ENCODE data around the gene MRGPRG. TPM values are rescaled to one million over a fixed set of nuclear protein-coding genes. Genes with fewer than 3 reads are reported as not detected.

The MRGPRG gene
- total RNA-seq, 1 experiment from 2014 or later = not detected

DNA sequence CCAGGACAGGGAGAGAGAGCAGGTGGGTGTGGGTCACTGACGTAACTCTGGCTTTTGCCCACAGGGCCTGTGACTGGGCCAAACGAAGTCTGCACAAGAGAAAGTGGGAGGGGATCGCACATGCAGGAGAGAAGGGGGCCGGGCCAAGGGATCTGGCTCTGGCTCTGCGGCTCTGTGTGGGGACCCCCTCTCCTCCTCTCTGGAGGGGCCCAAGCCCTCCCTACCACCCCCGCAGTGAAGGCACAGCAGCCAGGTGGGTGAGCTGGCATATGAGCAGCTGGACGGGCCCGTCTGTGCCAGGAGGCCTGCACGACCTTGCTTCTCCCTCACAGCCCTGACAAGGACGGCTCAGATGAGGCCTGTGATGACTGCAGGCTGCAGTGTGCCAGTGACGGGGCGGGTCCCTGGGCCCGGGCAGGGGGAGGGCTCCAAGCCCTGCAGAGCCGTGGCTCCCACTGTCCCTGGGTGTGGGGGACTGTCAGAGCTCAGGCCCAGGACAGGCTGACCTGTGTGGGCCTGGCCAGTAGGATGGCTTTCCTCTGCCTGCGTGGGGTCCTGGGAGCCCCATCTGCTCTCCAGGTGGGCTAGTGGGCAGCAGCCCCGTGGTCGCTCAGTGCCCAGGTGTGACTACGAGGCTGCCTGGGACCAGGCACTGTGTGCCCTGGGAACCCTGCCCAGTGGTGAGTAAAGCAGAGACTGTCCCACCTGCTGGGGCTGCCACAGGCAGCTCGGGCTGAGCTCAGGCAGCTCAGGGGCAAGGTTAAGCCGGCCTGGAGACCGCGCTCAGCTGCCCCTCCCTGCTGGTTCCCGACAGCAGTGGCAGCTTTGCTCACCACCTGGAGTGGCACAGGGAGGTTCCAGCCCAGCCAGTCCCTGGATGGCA, 22.2 kb downstream of the MRGPRG start:
- H3K36me3 ChIP-seq = no peaks in the 10 kb centered on the region
- H3K9me3 ChIP-seq (replicated peaks) = no peaks in the 10 kb centered on the region
- H3K27me3 ChIP-seq = peaks cover 31% of the 10 kb centered on the region
- H3K4me1 ChIP-seq = no peaks in the 10 kb centered on the region
- no peak overlapping the region for H3K27ac ChIP-seq
- no peak overlapping the region for H3K4me3 ChIP-seq
- DNase-seq = no peak

DNA sequence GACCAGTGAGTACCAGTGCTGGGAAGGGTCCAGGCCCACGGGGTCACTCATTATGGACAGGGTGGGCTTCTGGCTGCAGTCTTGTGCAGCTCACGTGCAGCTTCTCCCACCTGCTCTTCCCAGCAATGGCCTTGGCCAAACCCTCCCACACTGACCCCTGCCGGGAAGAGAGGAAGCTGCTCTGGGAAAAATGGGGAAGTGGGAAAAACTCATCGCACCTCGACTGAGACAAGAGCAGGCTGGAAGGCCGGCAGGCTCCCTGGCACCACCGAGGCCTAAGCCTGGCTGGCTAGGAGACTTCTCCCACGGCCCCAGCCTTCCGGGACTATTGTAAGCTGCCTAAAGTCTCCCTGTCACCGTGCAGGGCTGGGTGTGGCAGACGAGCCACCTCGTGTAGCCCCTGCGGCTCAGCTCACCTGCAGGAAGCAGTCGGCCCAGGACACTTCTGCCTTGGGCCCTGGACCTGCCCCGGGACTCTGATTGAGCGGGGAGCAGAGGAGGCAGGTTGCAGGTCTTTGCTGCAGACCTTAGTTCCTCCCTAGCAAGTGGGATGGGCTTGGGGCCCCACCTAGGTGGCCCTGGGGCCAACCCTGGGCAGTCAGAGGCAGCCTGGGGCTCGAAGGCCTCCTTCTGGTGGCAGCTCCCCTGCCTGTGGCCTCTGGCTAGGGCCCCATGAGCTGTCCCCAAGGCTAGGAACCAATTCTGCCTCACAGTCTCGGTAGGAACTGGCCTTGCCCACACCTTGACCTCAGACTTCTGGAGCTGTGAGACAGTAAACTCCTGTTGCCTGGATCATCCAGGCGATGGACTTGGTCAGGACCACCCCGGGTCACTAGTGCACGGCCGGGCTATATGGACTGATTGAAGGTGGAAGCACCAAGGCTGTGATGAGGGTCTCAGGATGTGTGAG, 23.1 kb downstream of the MRGPRG start:
- Histone ChIP-seq H3K27me3 (peaks cover 31% of the 10 kb centered on the region), H3K4me3 (no peak overlapping the region), H3K36me3 (no peaks in the 10 kb centered on the region), H3K9me3 (replicated peaks) (no peaks in the 10 kb centered on the region), H3K27ac (no peak overlapping the region), H3K4me1 (no peaks in the 10 kb centered on the region)
- peak in 1 of 2 experiments; percentile 34 for DNase-seq

DNA sequence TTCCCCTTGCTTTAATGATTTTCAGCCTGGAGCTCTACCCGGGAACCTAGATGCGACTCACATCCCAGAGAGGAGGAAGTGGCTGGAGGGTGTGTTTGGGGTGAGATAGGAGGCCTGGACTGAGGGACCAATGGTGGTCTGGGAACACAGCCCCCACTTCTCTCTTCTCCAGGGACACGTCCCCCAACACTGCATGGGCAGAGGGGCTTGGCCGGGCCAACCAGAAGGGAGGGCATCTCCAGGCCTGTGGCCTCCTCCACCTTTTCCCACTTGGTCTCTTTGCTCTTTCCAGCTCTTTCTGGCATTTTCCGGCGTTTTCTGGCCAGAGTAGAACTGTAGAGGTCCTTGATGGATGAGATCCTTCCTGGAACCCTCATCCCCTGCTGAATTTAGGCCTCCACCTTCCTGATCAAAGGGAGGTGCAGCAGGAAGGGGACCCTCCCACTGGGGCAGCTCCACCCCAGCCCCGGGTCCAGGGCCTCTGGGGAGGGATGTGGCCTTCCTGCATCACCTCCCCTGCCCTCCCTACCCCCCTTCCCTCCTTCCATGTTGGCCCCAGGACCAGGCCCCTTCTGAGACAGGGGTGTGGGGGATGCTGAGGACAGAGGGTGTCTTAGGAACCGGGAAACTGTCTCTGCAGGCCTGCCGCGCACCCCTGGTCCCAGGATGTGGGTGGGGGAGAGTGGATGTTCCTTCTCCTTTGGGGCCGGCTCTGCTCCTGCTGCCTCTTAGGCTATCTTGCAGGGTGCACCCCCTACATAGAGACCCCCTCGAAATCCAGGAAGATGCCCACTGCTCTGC, 24.4 kb downstream of the MRGPRG start:
- no peak overlapping the region for H3K4me3 ChIP-seq
- no peak for DNase-seq
- H3K9me3 ChIP-seq (replicated peaks) = no peaks in the 10 kb centered on the region
- no peak overlapping the region for H3K27ac ChIP-seq
- no peaks in the 10 kb centered on the region for H3K4me1 ChIP-seq
- no peaks in the 10 kb centered on the region for H3K36me3 ChIP-seq
- H3K27me3 ChIP-seq = peaks cover 25% of the 10 kb centered on the region

DNA sequence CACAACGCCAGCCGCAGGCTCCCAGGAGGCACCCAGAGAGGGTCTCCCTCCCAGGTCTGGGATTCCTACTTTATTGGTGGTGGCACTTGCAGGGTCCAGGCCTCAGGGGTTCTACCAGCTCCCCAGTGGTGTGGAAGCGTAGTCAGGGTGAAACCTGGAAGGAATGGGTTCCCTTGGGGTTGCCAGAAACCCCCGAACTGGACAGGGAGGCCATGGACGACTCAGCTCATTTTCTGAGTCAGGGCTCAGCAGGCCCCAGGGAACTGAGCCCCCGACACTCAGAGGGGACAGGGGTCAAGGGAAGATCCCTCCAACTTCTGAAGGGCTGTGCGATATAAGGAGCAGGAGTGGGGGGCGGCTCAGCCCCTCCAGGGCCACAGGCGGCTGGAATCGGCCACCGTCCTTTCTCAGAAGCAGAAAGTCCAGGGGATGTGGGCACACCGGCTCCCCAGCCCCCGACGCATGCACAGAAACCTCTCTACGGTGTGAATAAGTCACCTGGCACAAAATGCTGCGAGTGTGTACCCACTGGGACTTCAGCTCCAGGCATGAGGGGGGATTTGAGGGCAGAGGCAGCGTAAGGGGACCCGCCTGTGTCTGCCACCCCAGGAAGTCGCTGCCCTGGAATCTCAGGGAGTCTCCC, 25.1 kb downstream of the MRGPRG start:
- H3K9me3 ChIP-seq (replicated peaks) = no peaks in the 10 kb centered on the region
- no peak for DNase-seq
- no peaks in the 10 kb centered on the region for H3K4me1 ChIP-seq
- H3K36me3 ChIP-seq = no peaks in the 10 kb centered on the region
- H3K4me3 ChIP-seq = no peak overlapping the region
- H3K27me3 ChIP-seq = peaks cover 25% of the 10 kb centered on the region
- no peak overlapping the region for H3K27ac ChIP-seq

DNA sequence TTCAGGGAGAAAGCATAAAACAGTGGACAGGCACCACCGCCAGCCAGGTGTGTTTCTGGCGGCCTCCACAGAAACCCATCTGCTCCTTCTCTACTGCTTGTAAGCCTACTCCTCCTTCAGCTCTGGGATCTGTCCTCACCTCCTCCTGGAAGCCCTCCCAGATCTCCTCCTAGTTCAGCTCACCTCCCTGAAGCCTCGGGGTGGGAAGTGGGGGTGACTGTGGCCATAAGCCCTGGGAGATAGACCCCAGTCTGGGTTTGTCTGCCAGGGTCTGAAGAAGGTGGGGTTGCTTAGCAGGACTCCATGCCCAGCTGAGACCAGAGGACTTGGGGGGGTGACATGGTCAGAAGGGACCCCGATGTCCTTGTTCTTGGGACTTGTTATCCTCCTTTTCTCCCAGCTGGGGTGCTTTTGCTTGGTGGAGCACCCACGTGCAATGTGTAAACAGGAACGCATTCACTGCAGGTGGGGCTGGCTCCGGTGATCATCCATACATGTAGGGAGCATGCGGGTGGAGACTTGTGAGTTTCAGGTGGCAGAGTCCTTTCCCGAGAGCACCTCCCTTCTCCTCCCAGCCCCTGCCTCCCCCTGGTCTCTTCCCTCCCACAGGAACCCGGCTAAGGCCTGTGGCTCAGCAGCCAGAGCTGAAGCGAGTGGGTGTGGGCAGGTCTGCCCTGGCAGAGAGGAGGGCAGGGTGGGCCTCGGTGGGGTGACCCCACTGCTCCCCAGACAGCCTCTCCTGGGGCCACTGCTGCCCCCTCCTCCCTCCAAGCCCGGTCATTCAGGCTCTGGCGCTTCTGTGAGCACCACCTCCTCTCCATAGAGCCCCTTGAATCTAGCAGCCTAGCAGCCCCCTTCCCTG, 25.9 kb downstream of the MRGPRG start:
- Histone ChIP-seq H3K27me3 (peaks cover 25% of the 10 kb centered on the region), H3K4me1 (no peaks in the 10 kb centered on the region), H3K4me3 (no peak overlapping the region), H3K36me3 (no peaks in the 10 kb centered on the region), H3K9me3 (replicated peaks) (no peaks in the 10 kb centered on the region), H3K27ac (no peak overlapping the region)
- no peak for DNase-seq

DNA sequence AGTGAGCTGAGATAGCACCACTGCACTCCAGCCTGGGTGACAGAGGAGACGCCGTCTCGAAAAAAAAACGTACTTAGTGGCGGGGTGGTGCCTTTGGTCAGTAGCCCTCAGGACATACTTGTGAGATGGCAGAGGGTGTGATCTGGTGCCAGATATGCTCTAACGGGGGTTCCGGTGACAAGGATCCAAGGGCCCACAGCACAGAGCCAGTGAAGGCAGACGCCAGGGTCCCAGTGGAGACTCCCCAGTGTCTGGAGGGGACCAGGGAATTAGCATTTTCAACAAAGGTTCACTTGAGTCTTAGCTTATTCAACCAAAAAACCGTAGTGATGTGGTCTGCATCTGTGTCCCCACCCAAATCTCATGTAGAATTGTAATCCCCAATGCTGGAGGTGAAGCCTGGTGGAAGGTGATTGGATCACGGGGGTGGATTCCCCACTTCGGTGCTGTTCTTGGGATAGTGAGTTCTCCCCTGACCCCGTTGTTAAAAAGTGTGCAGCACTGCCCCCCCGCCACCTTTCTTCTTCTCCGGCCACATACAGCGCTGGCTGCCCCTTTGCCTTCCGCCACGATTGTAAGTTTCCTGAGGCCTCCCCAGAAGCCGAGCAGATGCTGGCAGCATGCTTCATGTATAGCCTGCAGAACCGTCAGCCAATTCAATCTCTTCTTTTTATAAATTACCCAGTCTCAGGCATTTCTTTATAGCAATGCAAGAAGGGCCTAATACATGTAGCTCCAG, 26.9 kb downstream of the MRGPRG start:
- H3K27me3 ChIP-seq = peaks cover 20% of the 10 kb centered on the region
- DNase-seq = no peak
- no peak overlapping the region for H3K4me3 ChIP-seq
- H3K4me1 ChIP-seq = no peaks in the 10 kb centered on the region
- H3K27ac ChIP-seq = no peak overlapping the region
- H3K9me3 ChIP-seq (replicated peaks) = no peaks in the 10 kb centered on the region
- H3K36me3 ChIP-seq = no peaks in the 10 kb centered on the region

DNA sequence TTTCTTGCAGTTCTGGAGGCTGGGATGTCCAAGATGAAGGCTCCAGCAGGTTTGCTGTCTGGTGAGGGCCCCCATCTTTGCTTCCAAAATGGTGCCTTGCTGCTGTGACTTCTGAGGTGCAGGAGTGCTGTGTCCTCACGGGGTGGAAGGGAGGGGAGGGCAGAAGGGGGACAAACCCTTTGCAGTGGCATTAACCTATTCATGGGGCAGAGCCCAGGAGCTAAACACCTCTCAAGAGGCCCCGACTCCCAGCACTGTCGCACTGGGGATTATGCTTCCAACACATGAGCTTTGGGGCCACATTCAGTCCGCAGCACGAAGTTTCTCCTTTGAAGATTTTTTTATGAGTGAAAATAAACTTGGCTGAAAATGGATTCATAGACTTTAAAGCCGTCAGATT, 28.0 kb downstream of the MRGPRG start:
- no peaks in the 10 kb centered on the region for H3K4me1 ChIP-seq
- no peaks in the 10 kb centered on the region for H3K36me3 ChIP-seq
- peaks cover 12% of the 10 kb centered on the region for H3K27me3 ChIP-seq
- no peak for DNase-seq
- H3K27ac ChIP-seq = no peak overlapping the region
- no peak overlapping the region for H3K4me3 ChIP-seq
- H3K9me3 ChIP-seq (replicated peaks) = no peaks in the 10 kb centered on the region

DNA sequence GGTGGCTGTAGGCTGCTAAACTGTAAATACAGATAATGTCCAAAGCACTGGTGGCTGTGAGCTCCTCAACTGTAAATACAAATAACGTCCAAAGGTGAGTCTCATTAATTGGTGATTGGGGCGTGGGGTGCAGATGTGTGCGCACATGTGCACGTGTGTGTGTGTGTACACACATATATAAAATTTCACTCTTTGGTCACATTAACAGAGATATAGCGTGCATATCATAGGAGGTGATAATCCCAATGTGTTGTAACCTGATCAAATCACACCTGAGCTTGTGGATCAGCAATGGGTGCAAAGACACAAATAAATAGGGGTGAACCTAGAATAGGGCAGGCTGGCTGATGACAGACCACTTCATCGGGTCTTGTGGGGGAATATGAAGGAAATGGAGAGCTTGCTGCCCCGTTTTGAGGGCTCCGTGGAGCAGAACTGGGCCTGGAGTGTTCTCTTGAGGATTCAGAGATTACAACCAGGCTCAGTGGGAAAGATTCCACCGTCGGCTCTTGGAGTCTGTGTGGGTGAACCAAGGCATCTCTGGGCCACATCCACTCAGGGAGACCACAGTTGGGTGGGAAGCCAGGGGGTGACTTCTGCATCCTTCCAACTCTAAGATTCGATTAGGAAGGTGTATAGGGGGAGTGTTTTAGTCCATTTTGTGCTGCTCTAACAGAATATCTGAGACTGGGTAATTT, 28.6 kb downstream of the MRGPRG start:
- Histone ChIP-seq H3K4me3 (no peak overlapping the region), H3K27me3 (peaks cover 12% of the 10 kb centered on the region), H3K27ac (no peak overlapping the region), H3K4me1 (no peaks in the 10 kb centered on the region), H3K9me3 (replicated peaks) (no peaks in the 10 kb centered on the region), H3K36me3 (no peaks in the 10 kb centered on the region)
- no peak for DNase-seq

DNA sequence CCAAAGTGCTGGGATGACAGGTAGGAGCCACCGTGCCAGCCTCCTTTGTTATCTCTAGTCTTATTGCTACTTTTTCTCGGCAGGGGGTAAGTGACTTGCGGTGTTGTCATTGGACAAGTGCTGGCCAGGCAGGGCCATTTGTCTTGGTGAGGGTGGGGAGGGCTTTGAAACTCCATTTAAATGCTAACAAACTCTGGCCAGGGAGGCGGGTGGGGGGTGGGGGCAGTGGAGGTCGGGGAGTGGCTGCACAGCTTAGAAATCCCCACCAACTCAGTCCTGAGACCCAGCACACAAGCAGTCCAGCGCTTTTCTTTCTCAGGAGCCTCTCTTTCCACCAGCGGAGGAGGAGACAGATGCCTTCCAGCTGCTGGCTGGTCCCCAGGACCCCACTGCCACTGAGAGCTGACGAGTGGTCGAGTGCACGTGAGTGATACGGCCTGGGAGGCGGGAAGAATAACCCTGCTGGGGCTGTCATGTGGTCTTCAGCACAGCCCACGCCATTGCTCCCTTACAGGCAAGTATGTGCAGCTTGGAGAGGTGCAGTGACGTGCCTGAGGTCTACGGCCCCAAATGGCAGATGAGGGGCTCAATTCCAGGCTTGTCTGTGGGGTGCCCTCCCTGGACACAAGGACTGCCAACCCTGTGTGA, 29.3 kb downstream of the MRGPRG start:
- Histone ChIP-seq H3K4me3 (no peak overlapping the region), H3K9me3 (replicated peaks) (no peaks in the 10 kb centered on the region), H3K4me1 (no peaks in the 10 kb centered on the region), H3K27me3 (peaks cover 12% of the 10 kb centered on the region), H3K36me3 (no peaks in the 10 kb centered on the region), H3K27ac (no peak overlapping the region)
- no peak for DNase-seq

DNA sequence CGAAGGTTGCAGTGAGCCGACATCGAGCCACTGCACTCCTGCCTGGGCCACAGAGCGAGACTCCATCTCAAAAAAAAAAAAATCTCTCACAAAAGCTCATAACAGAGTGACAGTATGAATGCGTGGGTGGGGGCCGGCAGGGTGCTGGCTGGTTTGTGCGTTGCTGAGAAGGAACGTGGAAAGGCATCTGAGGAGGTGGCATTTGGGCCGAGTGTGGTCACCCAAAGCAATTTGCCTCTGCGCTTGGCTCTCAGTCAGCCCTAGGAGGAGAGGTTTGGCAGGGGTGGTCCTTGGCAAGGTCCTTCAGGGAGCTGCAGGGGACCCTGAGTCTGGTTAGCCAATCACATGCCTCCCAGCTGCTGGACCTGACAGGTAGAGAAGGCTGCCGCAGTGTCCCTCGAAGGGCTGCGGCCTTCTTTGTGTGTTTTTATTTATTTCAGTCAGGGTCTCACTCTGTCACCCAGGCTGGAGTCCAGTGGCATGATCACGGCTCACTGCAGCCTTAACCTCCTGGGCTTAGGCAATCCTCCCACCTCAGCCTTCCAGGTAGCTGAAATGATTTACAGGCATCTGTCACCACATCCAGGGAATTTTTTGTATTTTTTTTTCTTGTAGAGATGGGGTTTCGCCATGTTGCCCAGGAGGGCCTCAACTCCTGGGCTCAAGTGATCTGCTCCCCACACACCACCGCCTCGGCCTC, 30.0 kb downstream of the MRGPRG start:
- Histone ChIP-seq H3K4me3 (no peak overlapping the region), H3K9me3 (replicated peaks) (no peaks in the 10 kb centered on the region), H3K36me3 (no peaks in the 10 kb centered on the region), H3K27me3 (peaks cover 7% of the 10 kb centered on the region), H3K27ac (no peak overlapping the region), H3K4me1 (no peaks in the 10 kb centered on the region)
- no peak for DNase-seq

DNA sequence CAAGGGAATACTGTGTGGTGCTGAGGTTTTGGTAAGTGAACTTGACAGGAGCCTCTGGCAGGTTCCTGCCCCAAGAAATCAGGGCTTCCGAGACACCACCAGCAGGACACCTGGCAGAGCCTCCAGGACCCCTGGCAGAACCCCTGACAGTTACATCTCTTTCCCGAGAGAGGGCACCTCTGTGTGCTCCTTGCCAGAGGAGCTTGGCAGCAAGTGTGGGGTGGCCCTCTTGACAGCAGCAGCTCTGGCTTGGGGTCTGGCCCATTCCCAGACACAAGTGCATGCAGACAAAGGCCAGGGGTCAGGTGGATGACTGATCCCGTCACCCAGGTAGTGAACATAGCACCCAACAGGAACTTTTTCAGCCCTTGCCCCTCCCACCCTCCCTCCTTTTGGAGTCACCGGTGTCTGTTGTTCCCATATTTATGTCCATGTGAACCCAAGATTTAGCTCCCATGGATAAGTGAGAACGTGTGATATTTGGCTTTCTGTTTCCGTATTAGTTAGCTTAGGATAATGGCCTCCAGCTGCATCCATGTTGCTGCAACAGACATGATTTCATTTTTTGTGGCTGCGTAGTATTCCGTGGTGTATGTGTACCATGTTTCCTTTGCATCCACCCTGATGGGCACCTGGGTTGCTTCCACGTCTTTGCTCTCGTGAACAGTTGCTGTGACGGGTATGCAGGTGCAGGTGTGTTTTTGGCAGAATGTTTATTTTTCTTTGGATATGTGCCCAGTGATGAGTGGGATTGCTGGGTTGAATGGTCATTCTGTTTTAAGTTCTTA, 32.3 kb downstream of the MRGPRG start:
- Histone ChIP-seq H3K4me3 (no peak overlapping the region), H3K27me3 (no peaks in the 10 kb centered on the region; the same call in 1 of the 2 replicates), H3K4me1 (no peaks in the 10 kb centered on the region), H3K9me3 (replicated peaks) (no peaks in the 10 kb centered on the region), H3K36me3 (no peaks in the 10 kb centered on the region), H3K27ac (no peak overlapping the region)
- no peak for DNase-seq
